ENCODE data around the gene WNT5B.

Gene WNT5B

DNA sequence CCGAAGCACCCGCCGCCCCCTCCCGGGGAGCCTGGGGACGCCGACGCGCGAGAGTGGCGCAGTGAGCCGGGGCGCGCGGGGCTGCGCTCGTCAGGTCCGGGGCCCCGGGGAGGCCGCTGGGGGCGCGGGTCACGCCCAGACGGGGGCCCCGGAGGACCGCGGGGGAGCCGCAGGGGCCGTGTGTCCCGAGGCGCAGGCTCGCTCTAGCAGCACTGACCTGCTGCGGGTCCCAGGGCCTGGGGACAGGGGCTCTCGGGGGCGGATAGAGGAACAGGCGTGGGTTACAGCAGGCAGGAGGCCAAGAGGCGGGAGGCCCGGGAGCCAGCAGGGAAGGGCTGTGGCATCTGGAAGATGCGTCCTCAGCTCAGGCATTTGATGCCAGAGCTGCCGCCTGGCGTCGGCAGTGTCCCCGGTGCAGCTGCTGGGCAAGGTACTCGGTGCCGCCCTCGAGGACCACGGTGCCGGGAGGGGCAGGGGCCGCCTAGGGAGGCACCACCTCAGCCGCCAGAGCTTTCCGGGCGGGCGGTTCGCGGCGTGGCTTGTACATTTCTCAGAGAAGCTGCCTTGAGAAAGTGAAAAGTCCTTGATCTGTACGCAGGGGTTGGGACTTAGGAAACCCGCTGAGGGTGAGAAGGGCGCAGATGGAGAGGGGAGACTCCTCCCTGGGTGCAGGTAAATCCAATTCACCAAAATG lies 1.2 kb downstream of the WNT5B start:
- no peak for DNase-seq

DNA sequence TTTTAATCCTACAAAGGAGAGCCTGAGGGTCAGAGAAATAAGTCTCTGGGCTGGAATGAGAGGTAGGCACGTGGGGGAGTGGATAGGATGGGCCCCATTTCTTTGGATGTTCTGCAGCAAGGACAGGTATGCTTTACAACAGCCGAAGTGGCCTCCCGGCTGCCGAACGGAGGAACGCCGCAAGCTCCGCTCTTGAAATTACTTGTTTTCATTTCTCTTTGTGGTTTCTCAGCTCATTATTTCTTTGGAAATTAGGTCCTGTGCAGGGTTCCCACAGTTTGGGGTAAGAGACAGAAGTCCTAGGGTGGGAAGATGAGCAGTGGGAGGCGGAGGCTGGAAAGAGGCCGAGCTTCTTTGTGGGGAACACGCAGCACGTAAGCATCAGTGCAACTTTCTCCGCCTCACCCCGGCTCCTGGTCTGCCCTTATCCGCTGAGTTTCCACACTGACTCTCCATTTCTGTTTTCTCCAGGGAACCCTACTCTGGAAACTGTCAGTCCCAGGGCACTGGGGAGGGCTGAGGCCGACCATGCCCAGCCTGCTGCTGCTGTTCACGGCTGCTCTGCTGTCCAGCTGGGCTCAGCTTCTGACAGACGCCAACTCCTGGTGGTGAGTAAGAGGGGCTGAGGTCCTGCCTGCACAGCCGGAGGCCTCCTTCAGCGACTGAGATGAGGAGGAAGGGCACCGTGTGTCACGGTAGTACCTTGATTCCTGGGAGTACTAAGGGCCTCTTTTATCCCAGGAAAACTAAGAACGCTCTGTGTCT lies 2.0 kb downstream of the WNT5B start:
- DNase-seq: peak; percentile 53

DNA sequence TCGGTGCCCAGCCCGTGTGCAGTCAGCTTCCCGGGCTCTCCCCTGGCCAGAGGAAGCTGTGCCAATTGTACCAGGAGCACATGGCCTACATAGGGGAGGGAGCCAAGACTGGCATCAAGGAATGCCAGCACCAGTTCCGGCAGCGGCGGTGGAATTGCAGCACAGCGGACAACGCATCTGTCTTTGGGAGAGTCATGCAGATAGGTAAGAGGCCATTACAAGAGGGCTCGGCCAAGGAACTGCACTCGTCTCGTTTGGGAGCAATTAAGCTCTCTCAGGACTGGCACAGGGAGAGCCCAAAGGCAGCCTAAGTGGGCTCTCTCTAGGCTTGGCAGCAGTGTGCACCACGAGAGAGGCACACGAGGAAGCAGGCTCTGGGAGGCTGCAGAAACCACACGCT lies 3.7 kb downstream of the WNT5B start:
- no peak for DNase-seq

DNA sequence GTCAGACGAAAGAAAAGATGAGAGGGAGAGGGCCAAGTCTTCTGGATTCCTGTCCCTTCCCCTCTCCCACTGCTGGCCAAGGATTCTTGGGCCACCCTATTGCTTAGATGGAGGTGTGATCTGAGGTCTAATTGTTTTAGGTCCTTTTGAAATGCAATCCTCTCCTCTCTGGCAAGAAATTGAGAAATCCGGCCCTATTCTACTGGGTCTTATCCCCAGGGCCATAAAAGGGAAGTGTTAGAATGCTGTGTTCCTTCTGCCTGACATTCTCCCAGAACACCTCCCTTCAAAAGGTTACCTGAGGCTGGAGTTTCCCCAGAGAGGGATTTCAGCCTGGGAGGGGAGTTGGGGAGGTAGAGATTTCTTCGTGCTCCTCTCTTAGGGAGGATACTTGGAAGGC lies 4.4 kb downstream of the WNT5B start:
- no peak for DNase-seq

DNA sequence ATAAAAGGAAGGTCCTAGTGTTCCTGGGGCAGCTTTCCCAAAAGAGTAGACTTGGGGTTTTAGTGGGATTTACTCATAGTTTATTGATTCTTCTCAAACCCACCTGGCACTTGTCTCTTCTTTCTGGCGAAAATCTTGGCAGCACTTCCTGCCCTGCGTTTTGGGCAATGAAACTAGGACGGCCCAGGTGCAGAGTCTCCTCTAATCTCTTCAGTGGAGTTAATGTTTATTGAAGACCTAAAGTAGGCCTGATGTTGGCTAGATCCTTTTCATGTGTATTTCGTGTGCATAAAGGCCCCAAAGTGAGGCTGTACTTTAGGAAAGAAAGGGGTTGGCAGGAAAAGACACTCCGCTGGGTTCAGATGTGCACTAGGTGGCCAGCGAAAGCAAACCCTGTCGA lies 5.1 kb downstream of the WNT5B start:
- DNase-seq: no peak

DNA sequence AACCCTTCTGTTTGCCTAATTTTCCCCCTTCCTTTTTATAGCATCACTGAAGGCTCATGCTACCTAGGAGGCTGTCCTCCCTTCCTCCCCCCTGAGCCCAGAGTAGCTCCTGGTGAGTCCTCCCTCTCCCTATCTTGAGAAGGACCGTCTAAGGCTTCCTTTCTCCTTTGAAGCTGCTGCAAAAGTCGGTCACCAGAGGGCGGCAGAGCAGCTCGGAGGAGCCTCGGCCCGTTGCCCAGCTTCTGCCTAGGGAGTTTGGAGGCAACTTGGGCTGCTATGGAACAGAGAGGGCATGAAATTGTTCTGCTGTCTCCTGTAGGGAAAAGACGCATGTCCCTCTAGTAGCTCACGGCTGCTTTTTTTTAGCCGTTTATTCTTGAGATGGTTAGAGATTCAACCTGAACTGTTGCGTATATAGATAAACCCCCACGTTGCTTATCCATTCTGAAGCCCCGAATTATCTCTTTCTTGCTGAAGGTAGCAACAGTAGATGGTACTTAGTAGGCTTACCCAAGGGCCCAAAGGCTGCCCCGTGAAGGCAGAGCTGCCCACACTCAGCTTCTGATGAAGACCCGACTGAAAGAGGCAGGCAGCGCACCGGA lies 5.7 kb downstream of the WNT5B start:
- peak; percentile 72 for DNase-seq

DNA sequence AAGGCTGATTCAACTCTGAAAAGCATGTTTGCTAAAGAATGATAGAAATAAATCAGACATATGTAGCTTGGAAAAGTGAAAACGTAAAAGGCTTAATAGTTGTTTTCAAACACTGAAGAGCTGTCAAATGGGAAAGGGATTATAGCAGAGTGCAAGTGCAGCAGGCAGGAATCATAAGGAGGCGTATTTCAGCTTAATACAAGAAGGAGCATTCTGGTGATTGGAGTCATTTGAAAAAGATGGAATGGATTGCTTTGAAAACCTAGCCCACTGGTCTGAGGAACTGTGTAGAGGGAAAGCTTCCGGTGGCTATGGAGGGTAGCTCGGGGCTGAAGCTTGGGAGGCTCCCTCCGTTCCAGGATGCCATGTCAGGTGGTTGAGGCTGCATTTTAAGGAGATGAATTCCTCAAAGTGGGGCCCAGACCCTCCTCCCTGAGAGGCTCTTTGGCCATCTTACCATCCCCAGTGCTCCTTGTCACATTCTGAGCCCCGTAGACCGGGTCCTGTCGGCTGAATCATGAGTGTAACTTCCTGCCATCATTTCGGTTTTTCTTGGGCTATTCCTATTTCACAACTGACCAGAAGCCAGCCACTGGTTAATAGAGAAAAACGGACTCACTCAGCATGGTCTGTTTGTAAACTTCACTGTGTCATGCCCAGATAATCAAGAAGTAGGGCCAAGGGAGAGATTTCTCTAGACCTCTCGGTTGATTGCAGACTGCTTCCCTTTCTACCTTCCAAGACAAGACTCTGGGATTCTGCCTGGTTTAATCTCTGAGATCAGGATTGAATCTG lies 6.5 kb downstream of the WNT5B start:
- DNase-seq: no peak

DNA sequence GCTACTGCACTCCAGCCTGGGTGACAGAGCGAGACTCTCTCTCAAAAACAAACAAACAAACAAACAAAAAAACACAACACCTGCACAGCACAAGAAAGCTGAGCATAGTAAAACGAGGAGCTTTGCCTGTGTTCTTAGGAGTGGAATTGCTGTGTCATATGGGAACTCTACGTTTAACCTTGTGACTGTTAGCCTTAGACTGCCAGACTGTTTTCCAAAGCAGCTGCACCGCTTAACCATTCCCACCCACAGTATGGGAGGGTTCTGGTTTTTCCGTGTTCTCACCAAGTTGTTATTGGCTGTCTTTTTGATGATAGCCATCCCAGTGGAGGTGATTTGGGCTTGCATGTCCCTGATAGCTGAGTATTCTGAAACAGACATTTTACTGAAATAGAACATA lies 9.2 kb downstream of the WNT5B start:
- no peak for DNase-seq

DNA sequence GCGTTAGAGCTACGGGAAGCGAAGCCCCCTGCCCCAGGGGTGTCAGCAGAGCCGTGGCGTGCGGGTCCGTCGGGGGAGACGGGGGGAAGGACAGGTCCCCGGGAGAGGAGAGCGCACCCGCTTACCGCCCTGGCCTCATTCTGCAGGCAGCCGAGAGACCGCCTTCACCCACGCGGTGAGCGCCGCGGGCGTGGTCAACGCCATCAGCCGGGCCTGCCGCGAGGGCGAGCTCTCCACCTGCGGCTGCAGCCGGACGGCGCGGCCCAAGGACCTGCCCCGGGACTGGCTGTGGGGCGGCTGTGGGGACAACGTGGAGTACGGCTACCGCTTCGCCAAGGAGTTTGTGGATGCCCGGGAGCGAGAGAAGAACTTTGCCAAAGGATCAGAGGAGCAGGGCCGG lies 10.5 kb downstream of the WNT5B start:
- DNase-seq: no peak

DNA sequence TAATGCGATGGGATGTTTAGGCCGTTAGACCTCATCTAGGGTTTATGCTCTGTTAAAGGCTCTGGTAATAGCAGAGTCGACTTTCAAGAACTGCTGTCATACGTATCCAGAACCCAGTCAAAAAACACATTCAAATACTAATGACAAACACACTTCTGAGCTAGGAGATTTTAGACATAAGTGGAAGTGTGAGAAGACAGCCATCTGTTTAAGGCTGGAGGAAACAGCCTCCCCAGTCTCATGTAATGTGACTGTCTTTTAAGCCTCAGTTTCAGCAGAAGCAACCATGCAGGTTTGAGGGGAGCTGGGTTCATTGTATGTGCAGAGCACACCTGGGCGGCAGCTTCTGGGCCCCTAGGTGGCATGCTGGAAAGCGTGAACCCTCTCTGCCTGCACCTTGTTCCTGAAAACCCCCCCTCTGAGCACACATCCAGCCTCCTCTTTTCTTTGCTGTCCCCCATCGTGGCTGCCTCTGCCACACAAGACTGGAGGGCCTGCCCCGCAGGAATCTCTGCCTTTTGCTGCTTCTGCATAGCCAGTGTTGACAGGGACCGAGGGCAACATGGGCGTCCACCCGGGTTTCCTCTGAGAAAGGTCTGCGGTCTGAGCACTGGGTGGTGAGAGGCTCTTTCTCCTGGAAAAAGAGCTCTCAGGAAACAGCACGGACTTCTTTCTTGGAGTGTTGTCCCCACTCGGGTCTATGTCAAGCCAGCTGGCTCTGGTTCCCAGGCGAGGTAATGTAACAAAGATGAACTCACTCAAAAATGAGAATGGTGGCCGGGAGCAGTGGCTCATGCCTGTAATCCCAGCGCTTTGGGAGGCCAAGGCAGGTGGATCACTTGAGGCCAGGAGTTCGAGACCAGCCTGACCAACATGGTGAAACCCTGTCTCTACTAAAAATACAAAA lies 11.6 kb downstream of the WNT5B start:
- DNase-seq: no peak

DNA sequence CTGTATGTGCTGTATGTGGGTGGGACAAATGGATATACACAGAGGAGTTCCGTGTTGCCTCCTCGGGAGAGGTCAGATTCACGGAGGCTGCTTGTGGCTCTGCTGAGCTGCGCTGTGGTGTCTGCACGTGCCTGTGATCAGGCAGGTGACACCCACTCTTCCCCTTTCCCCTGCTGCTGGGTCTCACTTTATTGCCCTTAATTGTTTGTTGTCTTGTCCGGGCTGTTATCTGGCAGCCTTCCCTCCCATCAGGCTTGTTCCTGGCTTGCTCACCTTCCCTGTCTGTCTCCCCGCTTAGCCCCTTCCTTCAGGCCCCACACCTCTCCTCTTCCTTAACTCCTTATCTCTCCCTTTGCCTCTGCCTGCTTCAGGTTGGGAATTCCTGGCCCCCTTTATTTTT lies 13.5 kb downstream of the WNT5B start:
- no peak for DNase-seq

DNA sequence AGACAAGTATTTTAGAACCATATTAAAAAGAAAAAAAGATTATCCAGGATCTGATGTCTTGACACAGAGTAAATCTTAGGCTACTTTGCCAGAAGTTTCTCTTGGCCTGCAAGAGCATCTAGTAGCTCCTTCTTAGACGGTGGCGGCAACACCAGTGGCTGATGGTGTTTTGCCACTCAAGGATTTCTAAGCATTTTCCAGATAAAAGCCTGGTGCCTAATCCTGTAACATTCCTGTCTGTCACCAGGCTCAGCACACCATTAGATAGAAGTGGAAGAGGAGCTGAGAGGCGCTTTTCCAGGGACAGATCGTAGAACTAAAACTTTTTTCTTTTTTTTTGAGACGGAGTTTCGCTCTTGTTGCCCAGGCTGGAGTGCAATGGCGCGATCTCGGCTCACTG lies 14.0 kb downstream of the WNT5B start:
- no peak for DNase-seq

DNA sequence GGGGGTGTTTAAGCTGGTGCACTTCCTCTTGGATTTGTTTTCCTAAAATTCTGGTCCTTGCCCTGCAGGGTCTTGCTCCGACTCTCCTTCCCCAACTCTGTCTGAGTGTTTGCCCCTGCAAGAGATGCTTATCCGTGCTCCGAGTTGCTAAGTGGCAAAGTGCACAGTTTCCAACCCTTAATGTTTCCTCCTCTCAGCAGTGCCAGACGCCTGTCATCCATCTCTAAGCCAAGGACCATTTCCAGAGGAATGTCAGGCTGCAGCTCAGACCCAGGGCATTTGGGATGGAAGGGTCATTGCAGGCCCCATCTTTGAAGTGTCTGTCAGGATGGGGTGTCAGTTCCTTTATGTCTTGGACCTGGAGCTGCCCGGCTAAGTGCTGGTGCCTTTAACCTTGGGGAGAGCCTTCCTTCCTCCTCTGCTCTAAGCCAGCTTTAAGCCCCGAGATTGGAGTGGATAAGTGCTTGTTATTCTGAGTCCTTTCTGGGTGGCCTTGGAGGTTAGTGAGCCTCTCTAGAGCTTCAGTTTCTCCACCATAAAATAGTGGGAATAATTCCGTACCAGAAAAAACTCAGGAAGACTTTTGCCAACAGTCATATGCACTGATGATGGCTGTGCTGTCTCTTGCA lies 15.0 kb downstream of the WNT5B start:
- DNase-seq: no peak

DNA sequence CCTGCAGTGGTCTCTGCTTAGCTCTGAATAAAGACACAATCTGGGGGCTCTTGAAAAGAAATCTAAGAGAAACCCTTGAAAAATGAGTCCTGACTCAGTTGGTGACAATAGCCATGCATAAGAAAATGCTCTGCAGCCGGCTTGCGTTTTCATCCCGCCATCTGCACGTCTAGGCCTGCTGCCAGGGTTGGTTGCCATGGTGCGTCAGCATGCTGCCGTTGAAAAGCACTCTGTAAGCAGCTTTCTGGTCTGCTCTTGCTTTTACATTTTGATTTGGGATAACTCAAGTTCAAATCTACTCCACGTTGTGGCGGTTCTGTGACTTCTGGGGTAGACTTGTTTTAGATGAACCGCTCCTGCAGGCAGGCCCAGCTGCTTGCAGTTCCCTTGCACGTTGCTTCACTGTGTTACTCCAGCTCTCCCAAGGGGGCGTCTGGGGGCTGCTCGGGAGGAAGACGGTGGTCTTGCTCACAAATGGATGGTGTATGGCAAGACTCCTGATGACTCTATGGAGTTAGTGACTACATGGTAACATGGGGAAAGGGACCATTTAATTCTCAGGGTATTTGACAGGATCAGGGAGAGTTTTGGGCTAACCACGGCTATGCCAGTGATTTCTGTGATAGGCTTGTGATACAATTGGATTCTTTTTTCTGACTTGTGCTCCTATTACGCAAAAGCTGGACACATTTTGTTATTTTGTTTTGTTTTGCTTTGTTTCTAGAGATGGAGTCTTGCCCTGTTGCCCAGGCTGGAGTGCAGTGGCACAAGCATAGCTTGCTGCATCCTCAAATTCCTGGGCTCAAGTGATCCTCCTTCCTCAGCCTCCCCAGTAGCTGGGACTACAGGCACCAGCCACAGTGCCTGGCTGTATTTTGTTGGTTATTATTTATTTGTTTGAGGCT lies 15.8 kb downstream of the WNT5B start:
- peak; percentile 81 for DNase-seq

DNA sequence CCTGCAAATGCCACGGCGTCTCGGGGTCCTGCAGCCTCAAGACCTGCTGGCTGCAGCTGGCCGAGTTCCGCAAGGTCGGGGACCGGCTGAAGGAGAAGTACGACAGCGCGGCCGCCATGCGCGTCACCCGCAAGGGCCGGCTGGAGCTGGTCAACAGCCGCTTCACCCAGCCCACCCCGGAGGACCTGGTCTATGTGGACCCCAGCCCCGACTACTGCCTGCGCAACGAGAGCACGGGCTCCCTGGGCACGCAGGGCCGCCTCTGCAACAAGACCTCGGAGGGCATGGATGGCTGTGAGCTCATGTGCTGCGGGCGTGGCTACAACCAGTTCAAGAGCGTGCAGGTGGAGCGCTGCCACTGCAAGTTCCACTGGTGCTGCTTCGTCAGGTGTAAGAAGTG lies 16.8 kb downstream of the WNT5B start:
- DNase-seq: no peak

DNA sequence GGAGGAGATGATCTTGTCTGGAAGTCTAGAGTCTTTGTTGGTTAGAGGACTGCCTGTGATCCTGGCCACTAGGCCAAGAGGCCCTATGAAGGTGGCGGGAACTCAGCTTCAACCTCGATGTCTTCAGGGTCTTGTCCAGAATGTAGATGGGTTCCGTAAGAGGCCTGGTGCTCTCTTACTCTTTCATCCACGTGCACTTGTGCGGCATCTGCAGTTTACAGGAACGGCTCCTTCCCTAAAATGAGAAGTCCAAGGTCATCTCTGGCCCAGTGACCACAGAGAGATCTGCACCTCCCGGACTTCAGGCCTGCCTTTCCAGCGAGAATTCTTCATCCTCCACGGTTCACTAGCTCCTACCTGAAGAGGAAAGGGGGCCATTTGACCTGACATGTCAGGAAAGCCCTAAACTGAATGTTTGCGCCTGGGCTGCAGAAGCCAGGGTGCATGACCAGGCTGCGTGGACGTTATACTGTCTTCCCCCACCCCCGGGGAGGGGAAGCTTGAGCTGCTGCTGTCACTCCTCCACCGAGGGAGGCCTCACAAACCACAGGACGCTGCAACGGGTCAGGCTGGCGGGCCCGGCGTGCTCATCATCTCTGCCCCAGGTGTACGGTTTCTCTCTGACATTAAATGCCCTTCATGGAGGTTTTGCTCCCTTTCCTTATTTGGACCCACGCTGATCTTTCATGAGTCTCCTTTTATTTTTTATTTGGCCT lies 17.7 kb downstream of the WNT5B start:
- DNase-seq: no peak

DNA sequence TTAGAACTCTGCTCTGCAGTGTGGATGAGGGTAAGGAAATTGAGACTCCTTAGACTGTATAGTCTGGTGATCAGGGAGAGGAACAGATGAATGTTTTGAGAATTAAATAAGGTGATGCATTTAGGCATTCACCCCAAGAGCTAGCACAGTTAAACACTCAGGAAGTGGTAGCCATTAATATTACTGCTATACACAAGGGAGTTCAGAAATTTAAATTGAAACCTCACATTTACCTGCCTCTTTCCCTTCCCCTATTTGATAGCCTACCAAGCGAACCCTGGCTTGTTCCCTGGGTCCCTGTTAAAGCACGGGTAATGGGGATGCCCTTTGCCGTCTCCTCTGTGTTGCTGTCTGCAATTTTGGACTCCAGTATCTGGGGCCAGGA lies 18.2 kb downstream of the WNT5B start:
- DNase-seq: no peak

DNA sequence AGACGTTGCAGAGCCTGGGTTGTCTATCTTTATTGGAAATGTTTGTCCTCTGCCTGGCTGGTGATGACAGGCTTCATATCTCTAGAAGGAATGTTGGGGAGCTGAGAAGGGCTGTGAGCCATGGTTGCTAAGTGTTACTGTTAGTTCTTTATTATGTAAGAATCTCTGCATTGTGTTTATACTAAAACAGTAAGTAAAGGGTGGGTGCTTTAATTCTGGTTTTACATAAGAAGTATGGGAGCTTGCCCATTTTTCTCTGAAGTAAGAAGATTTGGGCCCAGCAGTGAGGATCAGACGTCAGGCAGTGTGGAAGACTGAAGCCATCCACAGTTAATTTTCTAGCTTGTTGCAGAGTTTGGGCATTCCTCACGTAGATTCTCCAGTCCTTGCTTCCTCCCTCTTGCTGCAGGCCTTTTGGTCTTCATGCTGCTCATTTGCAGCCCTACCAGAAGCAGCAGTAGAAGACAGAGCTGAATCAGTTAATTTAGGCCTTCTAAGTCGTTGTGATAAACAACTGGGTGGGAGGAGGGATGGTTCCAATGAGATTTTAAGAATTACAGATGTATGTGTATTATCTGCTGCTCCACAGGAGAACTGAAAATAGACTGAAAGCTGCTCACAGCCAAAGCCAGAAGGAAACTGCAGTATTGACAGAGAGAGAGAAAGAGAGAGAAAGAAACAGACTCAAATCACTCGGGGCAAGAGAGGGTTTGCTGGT lies 21.4 kb downstream of the WNT5B start:
- DNase-seq: peak; percentile 33

DNA sequence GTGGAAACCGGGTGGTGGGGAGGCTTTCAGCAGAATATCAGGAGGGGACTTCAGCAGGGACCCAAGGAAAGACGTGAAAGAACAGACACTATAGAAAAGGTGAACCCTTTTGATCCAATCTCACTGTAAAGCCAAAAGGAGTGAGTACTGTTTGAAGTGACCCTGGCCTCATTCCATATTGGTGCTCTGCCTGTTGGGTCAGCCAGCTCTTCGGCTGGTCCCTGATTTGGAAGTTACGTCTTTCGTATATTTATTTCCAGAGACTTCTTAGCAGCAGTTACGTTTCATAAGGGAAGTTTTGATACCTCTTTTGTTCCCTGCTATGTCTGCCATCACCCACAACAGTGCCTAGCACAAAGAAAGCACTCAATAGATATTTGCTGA lies 21.9 kb downstream of the WNT5B start:
- DNase-seq: no peak

All from fibroblast of skin of abdomen (primary cell).